HCT116 (cell line): ENCODE results near the gene FOXA1.

Experiments
- CEBPB ChIP-seq: IDR thresholded peaks from 2 replicates; pipeline ENCODE4 v1.6.1; 2012; ENCODE audit warnings: low read depth
- EZH2 ChIP-seq: fragments of 200-600 bp; sonication (generic); IDR thresholded peaks from 2 replicates; pipeline ENCODE4 v1.6.1; 2017; ENCODE audit warnings: antibody characterized with exemption, mixed run types
- FOSL1 ChIP-seq: IDR thresholded peaks from 2 replicates; pipeline ENCODE4 v1.6.1; 2012; ENCODE audit warnings: low read depth
- POLR2A ChIP-seq: IDR thresholded peaks from 2 replicates; pipeline ENCODE4 v1.7.0; 2011; ENCODE audit warnings: borderline replicate concordance; ENCODE audit not compliant: insufficient read depth, insufficient read length; ENCODE audit errors: extremely low read depth
- ZFX ChIP-seq: fragments of 450-650 bp; IDR thresholded peaks from 2 replicates; pipeline ENCODE4 v1.6.1; 2017
- ZNF274 ChIP-seq: fragments of 200-500 bp; sonication (Bioruptor generic); IDR thresholded peaks from 2 replicates; pipeline ENCODE4 v1.6.1; 2014; ENCODE audit warnings: mild to moderate bottlenecking, low read depth, low read length, inconsistent platforms
- TF ChIP-seq, protein P1 (sequence below), 3 experiments: fragments of 200-600 bp in 1 of 3; sonication (generic) in 1 of 3; IDR thresholded peaks in 2 of 3; conservative IDR thresholded peaks in 1 of 3; 2 replicates each; pipeline ENCODE4 v1.5.1; 2012 to 2017; ENCODE audit warnings: low read depth in 2 of 3, low read length in 2 of 3, antibody characterized with exemption in 1 of 3, borderline replicate concordance in 1 of 3, control low read depth in 1 of 3, mild to moderate bottlenecking in 1 of 3, mixed read lengths in 1 of 3, mixed run types in 1 of 3, moderate library complexity in 1 of 3; ENCODE audit not compliant: insufficient read depth in 1 of 3
- TF ChIP-seq, protein P2 (sequence below): IDR thresholded peaks from 2 replicates; pipeline ENCODE4 v1.6.1; 2012
- TF ChIP-seq, protein P3 (sequence below): IDR thresholded peaks from 2 replicates; pipeline ENCODE4 v1.6.1; 2012

DNA sequence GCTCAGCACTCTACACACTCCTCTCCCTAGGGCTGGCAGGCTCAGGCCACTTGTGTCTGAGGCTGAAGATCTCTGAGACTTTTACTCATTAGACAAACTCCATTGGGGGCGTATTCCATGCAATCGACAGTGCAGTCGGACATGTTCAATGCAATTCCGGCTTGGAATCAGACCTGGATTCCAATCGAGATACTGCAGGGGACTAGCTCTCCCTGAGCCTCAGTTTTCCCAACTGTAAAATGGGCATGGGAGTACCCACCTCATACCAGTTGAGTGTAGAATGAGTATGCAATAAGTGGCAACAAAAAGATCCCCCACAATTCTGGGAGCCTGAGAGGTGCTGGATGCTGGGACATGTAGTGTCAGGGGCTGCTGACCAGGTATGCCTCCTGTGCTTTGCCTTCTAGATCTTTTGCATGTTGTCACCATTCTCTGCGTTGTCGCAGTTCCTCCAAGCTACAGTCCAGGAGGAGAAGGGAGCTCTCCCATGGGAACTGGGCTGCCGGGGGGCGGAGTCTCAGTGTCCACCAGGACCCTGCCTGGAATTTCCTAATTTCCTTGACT, 8.7 kb upstream of the FOXA1 start:
- TF ChIP-seq, protein P1, sequence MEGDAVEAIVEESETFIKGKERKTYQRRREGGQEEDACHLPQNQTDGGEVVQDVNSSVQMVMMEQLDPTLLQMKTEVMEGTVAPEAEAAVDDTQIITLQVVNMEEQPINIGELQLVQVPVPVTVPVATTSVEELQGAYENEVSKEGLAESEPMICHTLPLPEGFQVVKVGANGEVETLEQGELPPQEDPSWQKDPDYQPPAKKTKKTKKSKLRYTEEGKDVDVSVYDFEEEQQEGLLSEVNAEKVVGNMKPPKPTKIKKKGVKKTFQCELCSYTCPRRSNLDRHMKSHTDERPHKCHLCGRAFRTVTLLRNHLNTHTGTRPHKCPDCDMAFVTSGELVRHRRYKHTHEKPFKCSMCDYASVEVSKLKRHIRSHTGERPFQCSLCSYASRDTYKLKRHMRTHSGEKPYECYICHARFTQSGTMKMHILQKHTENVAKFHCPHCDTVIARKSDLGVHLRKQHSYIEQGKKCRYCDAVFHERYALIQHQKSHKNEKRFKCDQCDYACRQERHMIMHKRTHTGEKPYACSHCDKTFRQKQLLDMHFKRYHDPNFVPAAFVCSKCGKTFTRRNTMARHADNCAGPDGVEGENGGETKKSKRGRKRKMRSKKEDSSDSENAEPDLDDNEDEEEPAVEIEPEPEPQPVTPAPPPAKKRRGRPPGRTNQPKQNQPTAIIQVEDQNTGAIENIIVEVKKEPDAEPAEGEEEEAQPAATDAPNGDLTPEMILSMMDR (IDR thresholded peaks at IDR 0.05 in 2 of 3, conservative IDR thresholded peaks at IDR 0.05 in 1 of 3; ENCODE audit: borderline replicate concordance in 1 of 3, insufficient read depth in 1 of 3, low read depth in 2 of 3, low read length in 2 of 3): no peak
- TF ChIP-seq FOSL1 (no peak), CEBPB (no peak), ZNF274 (no peak), EZH2 (no peak), POLR2A (no peak), ZFX (no peak)
- TF ChIP-seq, protein P2, sequence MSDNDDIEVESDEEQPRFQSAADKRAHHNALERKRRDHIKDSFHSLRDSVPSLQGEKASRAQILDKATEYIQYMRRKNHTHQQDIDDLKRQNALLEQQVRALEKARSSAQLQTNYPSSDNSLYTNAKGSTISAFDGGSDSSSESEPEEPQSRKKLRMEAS: no peak
- TF ChIP-seq, protein P3, sequence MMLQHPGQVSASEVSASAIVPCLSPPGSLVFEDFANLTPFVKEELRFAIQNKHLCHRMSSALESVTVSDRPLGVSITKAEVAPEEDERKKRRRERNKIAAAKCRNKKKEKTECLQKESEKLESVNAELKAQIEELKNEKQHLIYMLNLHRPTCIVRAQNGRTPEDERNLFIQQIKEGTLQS: no peak
